ENCODE measurements around the gene SLC25A21. TPM values are rescaled to one million over a fixed set of nuclear protein-coding genes. Genes with fewer than 3 reads are reported as not detected.

Gene SLC25A21
- total RNA-seq, 4 donors from 2014 or later: 0.39 to 3.3 (median 1.2) TPM

- Histone ChIP-seq H3K36me3 (no peaks in the 10 kb centered on the region), H3K4me3 (no peak overlapping the region), H3K4me1 (peaks cover 0 to 5% (median 0%) of the 10 kb centered on the region in 4 donors), H3K9me3 (no peaks in the 10 kb centered on the region), H3K27me3 (no peaks in the 10 kb centered on the region), H3K27ac (replicated peaks in 1 of 4) (no peak overlapping the region)
- intact Hi-C loops (cut with DNase I): no loop called here
- DNase-seq (ENCODE audit: extremely low spot score): no peak
- TF ChIP-seq EP300 (IDR thresholded peaks at IDR 0.05) (no peak), POLR2A (IDR thresholded peaks at IDR 0.05; ENCODE audit: low read depth) (no peak), POLR2AphosphoS5 (IDR thresholded peaks at IDR 0.05) (no peak)
- TF ChIP-seq, protein P1, sequence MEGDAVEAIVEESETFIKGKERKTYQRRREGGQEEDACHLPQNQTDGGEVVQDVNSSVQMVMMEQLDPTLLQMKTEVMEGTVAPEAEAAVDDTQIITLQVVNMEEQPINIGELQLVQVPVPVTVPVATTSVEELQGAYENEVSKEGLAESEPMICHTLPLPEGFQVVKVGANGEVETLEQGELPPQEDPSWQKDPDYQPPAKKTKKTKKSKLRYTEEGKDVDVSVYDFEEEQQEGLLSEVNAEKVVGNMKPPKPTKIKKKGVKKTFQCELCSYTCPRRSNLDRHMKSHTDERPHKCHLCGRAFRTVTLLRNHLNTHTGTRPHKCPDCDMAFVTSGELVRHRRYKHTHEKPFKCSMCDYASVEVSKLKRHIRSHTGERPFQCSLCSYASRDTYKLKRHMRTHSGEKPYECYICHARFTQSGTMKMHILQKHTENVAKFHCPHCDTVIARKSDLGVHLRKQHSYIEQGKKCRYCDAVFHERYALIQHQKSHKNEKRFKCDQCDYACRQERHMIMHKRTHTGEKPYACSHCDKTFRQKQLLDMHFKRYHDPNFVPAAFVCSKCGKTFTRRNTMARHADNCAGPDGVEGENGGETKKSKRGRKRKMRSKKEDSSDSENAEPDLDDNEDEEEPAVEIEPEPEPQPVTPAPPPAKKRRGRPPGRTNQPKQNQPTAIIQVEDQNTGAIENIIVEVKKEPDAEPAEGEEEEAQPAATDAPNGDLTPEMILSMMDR (IDR thresholded peaks at IDR 0.05): no peak
- WGBS: 93% methylated on average over 3 of the region's 3 CpGs
Observed at GRCh38 chr14:37087520-37087919, 84.9 kb downstream of the SLC25A21 start.

- Histone ChIP-seq H3K4me1 (no peaks in the 10 kb centered on the region), H3K36me3 (no peaks in the 10 kb centered on the region), H3K9me3 (no peaks in the 10 kb centered on the region), H3K4me3 (no peak overlapping the region), H3K27me3 (no peaks in the 10 kb centered on the region), H3K27ac (replicated peaks in 1 of 4) (no peak overlapping the region)
- TF ChIP-seq, protein P1 (IDR thresholded peaks at IDR 0.05): no peak
- no peak for TF ChIP-seq EP300 (IDR thresholded peaks at IDR 0.05)
- no peak for TF ChIP-seq POLR2A (IDR thresholded peaks at IDR 0.05; ENCODE audit: low read depth)
- no peak for TF ChIP-seq POLR2AphosphoS5 (IDR thresholded peaks at IDR 0.05)
- WGBS: 71% methylated on average over 5 of the region's 5 CpGs
- intact Hi-C loops (cut with DNase I): no loop called here
- DNase-seq (ENCODE audit: extremely low spot score): no peak
Observed at GRCh38 chr14:37083599-37083998, 88.8 kb downstream of the SLC25A21 start.

DNA sequence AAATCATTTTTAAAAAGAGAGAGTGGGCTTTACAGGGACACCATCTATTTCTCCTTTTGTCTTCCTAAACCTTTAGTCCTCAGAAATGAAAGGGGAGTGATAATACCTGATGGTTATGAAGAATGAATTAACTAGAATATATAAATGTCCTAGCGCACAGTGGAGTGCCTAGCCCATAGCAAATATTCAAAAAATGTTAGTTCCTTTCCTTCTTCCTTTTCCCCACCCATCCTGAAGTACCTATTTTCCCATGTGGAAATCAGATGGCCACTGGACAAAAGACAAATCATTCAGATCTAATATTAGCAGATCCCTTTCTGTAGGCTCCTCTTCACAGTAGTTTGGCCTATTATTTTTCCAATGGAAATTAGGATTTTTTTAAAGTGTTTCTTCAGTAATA lies 90.0 kb downstream of the SLC25A21 start:
- H3K27me3 ChIP-seq: no peaks in the 10 kb centered on the region
- no peaks in the 10 kb centered on the region for H3K36me3 ChIP-seq
- no peaks in the 10 kb centered on the region for H3K9me3 ChIP-seq
- no peak for TF ChIP-seq POLR2AphosphoS5 (IDR thresholded peaks at IDR 0.05)
- TF ChIP-seq EP300 (IDR thresholded peaks at IDR 0.05): no peak
- TF ChIP-seq, protein P1 (IDR thresholded peaks at IDR 0.05): no peak
- TF ChIP-seq POLR2A (IDR thresholded peaks at IDR 0.05; ENCODE audit: low read depth): no peak
- no peaks in the 10 kb centered on the region for H3K4me1 ChIP-seq
- WGBS: 3% methylated on average over 1 of the region's 1 CpG
- no peak overlapping the region for H3K4me3 ChIP-seq
- intact Hi-C loops (cut with DNase I): no loop called here
- no peak for DNase-seq (ENCODE audit: extremely low spot score)
- H3K27ac ChIP-seq (replicated peaks in 1 of 4): no peak overlapping the region

DNA sequence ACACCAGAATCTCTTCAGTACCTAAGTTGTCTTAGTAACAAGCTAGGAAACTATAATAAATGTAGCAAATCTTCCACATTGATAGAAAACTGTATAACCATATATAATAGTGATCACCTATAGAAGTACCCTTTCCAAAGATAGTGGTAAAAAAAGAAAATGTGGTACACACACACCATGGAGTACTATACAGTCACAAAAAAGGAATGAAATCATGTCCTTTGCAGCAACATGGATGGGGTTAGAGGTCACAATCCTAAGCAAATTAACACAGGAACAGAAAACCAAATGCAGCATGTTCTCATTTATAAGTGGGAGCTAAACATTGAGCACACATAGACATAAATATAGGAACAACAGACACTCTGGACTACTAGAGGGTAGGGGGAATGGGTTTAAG lies 90.5 kb downstream of the SLC25A21 start:
- Histone ChIP-seq H3K27me3 (no peaks in the 10 kb centered on the region), H3K27ac (replicated peaks in 1 of 4) (no peak overlapping the region), H3K4me3 (no peak overlapping the region), H3K36me3 (no peaks in the 10 kb centered on the region), H3K9me3 (no peaks in the 10 kb centered on the region), H3K4me1 (no peaks in the 10 kb centered on the region)
- intact Hi-C loops (cut with DNase I): no loop called here
- DNase-seq (ENCODE audit: extremely low spot score): no peak
- TF ChIP-seq POLR2AphosphoS5 (IDR thresholded peaks at IDR 0.05) (no peak), POLR2A (IDR thresholded peaks at IDR 0.05; ENCODE audit: low read depth) (no peak), EP300 (IDR thresholded peaks at IDR 0.05) (no peak)
- TF ChIP-seq, protein P1 (IDR thresholded peaks at IDR 0.05): no peak

GRCh38 chr14:37081218-37081617 lies 91.2 kb downstream of the SLC25A21 start:
- Histone ChIP-seq H3K4me3 (no peak overlapping the region), H3K27ac (replicated peaks in 1 of 4) (no peak overlapping the region), H3K36me3 (no peaks in the 10 kb centered on the region), H3K4me1 (no peaks in the 10 kb centered on the region), H3K9me3 (no peaks in the 10 kb centered on the region), H3K27me3 (no peaks in the 10 kb centered on the region)
- no peak for DNase-seq (ENCODE audit: extremely low spot score)
- TF ChIP-seq POLR2A (IDR thresholded peaks at IDR 0.05; ENCODE audit: low read depth) (no peak), EP300 (IDR thresholded peaks at IDR 0.05) (no peak)
- intact Hi-C loops (cut with DNase I): no loop called here
- WGBS: 100% methylated on average over 2 of the region's 2 CpGs
